GM10847 (cell line): Measurements from ENCODE around the gene CYS1.

ENCODE experiments used
- POLR2A ChIP-seq: IDR thresholded peaks from 2 replicates; pipeline ENCODE4 v1.6.1; 2011; ENCODE audit not compliant: insufficient read length; ENCODE audit errors: extremely low read depth

Gene CYS1

GRCh38 chr2:10097352-10098148 lies 17.3 kb upstream of the CYS1 start:
- TF ChIP-seq POLR2A: no peak

GRCh38 chr2:10096641-10097040 lies 16.4 kb upstream of the CYS1 start:
- no peak for TF ChIP-seq POLR2A

- no peak for TF ChIP-seq POLR2A
These were observed 15.0 kb upstream of the CYS1 start for GRCh38 chr2:10095175-10095574.

- TF ChIP-seq POLR2A: no peak
These were observed 14.1 kb upstream of the CYS1 start for GRCh38 chr2:10094271-10094814.

GRCh38 chr2:10091182-10091888 lies 11.1 kb upstream of the CYS1 start:
- no peak for TF ChIP-seq POLR2A

- TF ChIP-seq POLR2A: no peak
These were observed 9.5 kb upstream of the CYS1 start for GRCh38 chr2:10089565-10090190.

- TF ChIP-seq POLR2A: no peak
These were observed 7.1 kb upstream of the CYS1 start for GRCh38 chr2:10087360-10087759.

GRCh38 chr2:10086950-10087349 lies 6.7 kb upstream of the CYS1 start:
- no peak for TF ChIP-seq POLR2A

GRCh38 chr2:10085668-10086059 lies 5.5 kb upstream of the CYS1 start:
- TF ChIP-seq POLR2A: no peak

- TF ChIP-seq POLR2A: no peak
These were observed 4.9 kb upstream of the CYS1 start for GRCh38 chr2:10085043-10085667.

GRCh38 chr2:10084223-10084865 lies 4.1 kb upstream of the CYS1 start:
- no peak for TF ChIP-seq POLR2A

GRCh38 chr2:10083692-10084211 lies 3.5 kb upstream of the CYS1 start:
- no peak for TF ChIP-seq POLR2A

GRCh38 chr2:10083046-10083445 lies 2.8 kb upstream of the CYS1 start:
- TF ChIP-seq POLR2A: no peak

- TF ChIP-seq POLR2A: peak; percentile 18
These were observed 509 bp upstream of the CYS1 start for GRCh38 chr2:10080536-10081304.
